ENCODE results near the gene ELP5.

DNA sequence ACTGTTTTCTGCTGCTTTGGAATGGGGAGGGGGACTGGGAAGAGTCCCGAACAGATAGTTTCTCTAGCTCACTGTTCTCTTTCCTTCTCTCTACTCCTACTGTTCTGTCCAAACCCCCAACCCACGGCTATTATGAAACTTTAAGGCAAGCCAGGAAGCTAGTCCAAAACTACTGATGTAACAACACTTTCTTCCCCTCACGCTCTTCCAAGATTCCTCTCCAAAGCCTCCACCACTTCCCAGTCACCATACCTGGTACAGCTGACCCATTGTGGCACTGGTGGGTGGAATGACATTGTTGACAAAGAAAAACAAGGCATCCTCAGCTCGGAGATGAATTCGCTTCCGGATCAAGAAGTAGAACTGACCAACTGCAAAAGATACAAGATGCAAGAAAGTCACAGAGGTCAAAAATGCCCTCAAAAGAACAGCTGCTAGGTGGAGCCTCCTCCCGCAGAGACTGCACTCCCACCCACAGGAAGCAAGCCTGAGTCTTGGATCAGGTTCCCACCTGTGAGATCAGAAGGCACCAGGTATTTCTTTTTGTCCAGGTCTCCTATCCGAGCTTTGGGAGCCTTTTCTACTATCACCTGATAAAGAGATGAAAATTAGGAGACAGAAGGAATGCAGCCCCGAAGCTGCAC lies 10.8 kb upstream of the ELP5 start:
- TF ChIP-seq OVOL3 (tag by site-specific recombination; IDR thresholded peaks at IDR 0.05) (no peak), ZNF423 (tag by site-specific recombination; IDR thresholded peaks at IDR 0.05) (no peak), ZNF785 (tag by site-specific recombination; IDR thresholded peaks at IDR 0.05) (no peak), ZNF654 (tag by site-specific recombination; IDR thresholded peaks at IDR 0.05; ENCODE audit: low read depth) (no peak), ZNF274 (IDR thresholded peaks at IDR 0.05; ENCODE audit: low read length) (no peak), ZNF274 (tag by site-specific recombination; IDR thresholded peaks at IDR 0.05; ENCODE audit: borderline replicate concordance) (no peak)
- TF ChIP-seq, protein P1, sequence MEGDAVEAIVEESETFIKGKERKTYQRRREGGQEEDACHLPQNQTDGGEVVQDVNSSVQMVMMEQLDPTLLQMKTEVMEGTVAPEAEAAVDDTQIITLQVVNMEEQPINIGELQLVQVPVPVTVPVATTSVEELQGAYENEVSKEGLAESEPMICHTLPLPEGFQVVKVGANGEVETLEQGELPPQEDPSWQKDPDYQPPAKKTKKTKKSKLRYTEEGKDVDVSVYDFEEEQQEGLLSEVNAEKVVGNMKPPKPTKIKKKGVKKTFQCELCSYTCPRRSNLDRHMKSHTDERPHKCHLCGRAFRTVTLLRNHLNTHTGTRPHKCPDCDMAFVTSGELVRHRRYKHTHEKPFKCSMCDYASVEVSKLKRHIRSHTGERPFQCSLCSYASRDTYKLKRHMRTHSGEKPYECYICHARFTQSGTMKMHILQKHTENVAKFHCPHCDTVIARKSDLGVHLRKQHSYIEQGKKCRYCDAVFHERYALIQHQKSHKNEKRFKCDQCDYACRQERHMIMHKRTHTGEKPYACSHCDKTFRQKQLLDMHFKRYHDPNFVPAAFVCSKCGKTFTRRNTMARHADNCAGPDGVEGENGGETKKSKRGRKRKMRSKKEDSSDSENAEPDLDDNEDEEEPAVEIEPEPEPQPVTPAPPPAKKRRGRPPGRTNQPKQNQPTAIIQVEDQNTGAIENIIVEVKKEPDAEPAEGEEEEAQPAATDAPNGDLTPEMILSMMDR (tag by site-specific recombination; IDR thresholded peaks at IDR 0.05) = no peak
- TF ChIP-seq, protein P2, sequence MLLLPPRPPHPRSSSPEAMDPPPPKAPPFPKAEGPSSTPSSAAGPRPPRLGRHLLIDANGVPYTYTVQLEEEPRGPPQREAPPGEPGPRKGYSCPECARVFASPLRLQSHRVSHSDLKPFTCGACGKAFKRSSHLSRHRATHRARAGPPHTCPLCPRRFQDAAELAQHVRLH (tag by site-specific recombination; IDR thresholded peaks at IDR 0.05) = no peak
- TF ChIP-seq, protein P3, sequence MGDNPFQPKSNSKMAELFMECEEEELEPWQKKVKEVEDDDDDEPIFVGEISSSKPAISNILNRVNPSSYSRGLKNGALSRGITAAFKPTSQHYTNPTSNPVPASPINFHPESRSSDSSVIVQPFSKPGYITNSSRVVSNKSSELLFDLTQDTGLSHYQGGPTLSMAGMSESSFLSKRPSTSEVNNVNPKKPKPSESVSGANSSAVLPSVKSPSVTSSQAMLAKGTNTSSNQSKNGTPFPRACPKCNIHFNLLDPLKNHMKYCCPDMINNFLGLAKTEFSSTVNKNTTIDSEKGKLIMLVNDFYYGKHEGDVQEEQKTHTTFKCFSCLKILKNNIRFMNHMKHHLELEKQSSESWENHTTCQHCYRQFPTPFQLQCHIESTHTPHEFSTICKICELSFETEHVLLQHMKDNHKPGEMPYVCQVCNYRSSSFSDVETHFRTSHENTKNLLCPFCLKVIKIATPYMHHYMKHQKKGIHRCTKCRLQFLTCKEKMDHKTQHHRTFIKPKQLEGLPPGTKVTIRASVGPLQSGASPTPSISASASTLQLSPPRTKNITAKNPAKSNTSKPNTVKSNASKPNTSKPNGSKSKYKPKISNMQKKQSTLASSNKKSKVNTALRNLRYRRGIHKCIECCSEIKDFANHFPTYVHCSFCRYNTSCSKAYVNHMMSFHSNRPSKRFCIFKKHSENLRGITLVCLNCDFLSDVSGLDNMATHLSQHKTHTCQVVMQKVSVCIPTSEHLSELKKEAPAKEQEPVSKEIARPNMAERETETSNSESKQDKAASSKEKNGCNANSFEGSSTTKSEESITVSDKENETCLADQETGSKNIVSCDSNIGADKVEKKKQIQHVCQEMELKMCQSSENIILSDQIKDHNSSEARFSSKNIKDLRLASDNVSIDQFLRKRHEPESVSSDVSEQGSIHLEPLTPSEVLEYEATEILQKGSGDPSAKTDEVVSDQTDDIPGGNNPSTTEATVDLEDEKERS (tag by site-specific recombination; IDR thresholded peaks at IDR 0.05) = no peak
